Measurements from ENCODE around the gene C2orf92.

The C2orf92 gene

GRCh38 chr2:97656129-97656755 is 13.3 kb upstream of the C2orf92 start:
- H4K20me1 ChIP-seq (ENCODE audit: insufficient read depth, low read length): no peaks in the 10 kb centered on the region
- no peak overlapping the region for H3K4me2 ChIP-seq (ENCODE audit: low read length)
- H3K36me3 ChIP-seq (ENCODE audit: insufficient read depth, low read length): peaks cover 68% of the 10 kb centered on the region
- H3K79me2 ChIP-seq (ENCODE audit: insufficient read depth, low read length): no peaks in the 10 kb centered on the region
- H2AFZ ChIP-seq (ENCODE audit: low read length): no peak overlapping the region
- no peaks in the 10 kb centered on the region for H3K9me2 ChIP-seq (ENCODE audit: low read depth, low read length)
- H3K9me3 ChIP-seq (ENCODE audit: low read length): no peaks in the 10 kb centered on the region
- H3K9ac ChIP-seq (ENCODE audit: low read length): no peak overlapping the region
- no peaks in the 10 kb centered on the region for H3F3A ChIP-seq (ENCODE audit: insufficient read depth, low read length)
- H3K4me3 ChIP-seq (ENCODE audit: low read depth, low read length, poor library complexity, severe bottlenecking): no peak overlapping the region
- no peak for TF ChIP-seq EZH2 (IDR thresholded peaks at IDR 0.05; ENCODE audit: borderline replicate concordance, low read length)
- no peak for TF ChIP-seq CTCF (IDR thresholded peaks at IDR 0.05; ENCODE audit: low read length)
- no peaks in the 10 kb centered on the region for H3K27me3 ChIP-seq (ENCODE audit: insufficient read depth, low read length)
- H3K27ac ChIP-seq (ENCODE audit: low read depth, low read length, poor library complexity, severe bottlenecking): no peak overlapping the region
- H3K4me1 ChIP-seq (ENCODE audit: insufficient read depth, low read length, severe bottlenecking): no peaks in the 10 kb centered on the region

GRCh38 chr2:97656905-97657587 is 12.5 kb upstream of the C2orf92 start:
- H2AFZ ChIP-seq (ENCODE audit: low read length): no peak overlapping the region
- no peaks in the 10 kb centered on the region for H3K27me3 ChIP-seq (ENCODE audit: insufficient read depth, low read length)
- H3K27ac ChIP-seq (ENCODE audit: low read depth, low read length, poor library complexity, severe bottlenecking): no peak overlapping the region
- H3K79me2 ChIP-seq (ENCODE audit: insufficient read depth, low read length): no peaks in the 10 kb centered on the region; the same call in 1 of the 2 replicates
- TF ChIP-seq CTCF (IDR thresholded peaks at IDR 0.05; ENCODE audit: low read length) (no peak), EZH2 (IDR thresholded peaks at IDR 0.05; ENCODE audit: borderline replicate concordance, low read length) (no peak)
- H3K36me3 ChIP-seq (ENCODE audit: insufficient read depth, low read length): peaks cover 68% of the 10 kb centered on the region
- no peaks in the 10 kb centered on the region for H3K9me2 ChIP-seq (ENCODE audit: low read depth, low read length)
- H3K4me2 ChIP-seq (ENCODE audit: low read length): no peak overlapping the region
- no peaks in the 10 kb centered on the region for H3K9me3 ChIP-seq (ENCODE audit: low read length)
- H4K20me1 ChIP-seq (ENCODE audit: insufficient read depth, low read length): no peaks in the 10 kb centered on the region
- H3F3A ChIP-seq (ENCODE audit: insufficient read depth, low read length): no peaks in the 10 kb centered on the region
- H3K4me1 ChIP-seq (ENCODE audit: insufficient read depth, low read length, severe bottlenecking): peaks cover 7% of the 10 kb centered on the region
- no peak overlapping the region for H3K4me3 ChIP-seq (ENCODE audit: low read depth, low read length, poor library complexity, severe bottlenecking)
- no peak overlapping the region for H3K9ac ChIP-seq (ENCODE audit: low read length)

GRCh38 chr2:97657986-97658690 is 11.4 kb upstream of the C2orf92 start:
- no peak overlapping the region for H3K27ac ChIP-seq (ENCODE audit: low read depth, low read length, poor library complexity, severe bottlenecking)
- H2AFZ ChIP-seq (ENCODE audit: low read length): no peak overlapping the region
- no peak overlapping the region for H3K4me2 ChIP-seq (ENCODE audit: low read length)
- H3K9me3 ChIP-seq (ENCODE audit: low read length): no peaks in the 10 kb centered on the region
- no peaks in the 10 kb centered on the region for H4K20me1 ChIP-seq (ENCODE audit: insufficient read depth, low read length)
- no peaks in the 10 kb centered on the region for H3K27me3 ChIP-seq (ENCODE audit: insufficient read depth, low read length)
- no peaks in the 10 kb centered on the region for H3K9me2 ChIP-seq (ENCODE audit: low read depth, low read length)
- peaks cover 66% of the 10 kb centered on the region for H3K36me3 ChIP-seq (ENCODE audit: insufficient read depth, low read length)
- H3K9ac ChIP-seq (ENCODE audit: low read length): no peak overlapping the region
- TF ChIP-seq CTCF (IDR thresholded peaks at IDR 0.05; ENCODE audit: low read length) (no peak), EZH2 (IDR thresholded peaks at IDR 0.05; ENCODE audit: borderline replicate concordance, low read length) (no peak)
- H3K4me3 ChIP-seq (ENCODE audit: low read depth, low read length, poor library complexity, severe bottlenecking): no peak overlapping the region
- peaks cover 18% of the 10 kb centered on the region for H3K4me1 ChIP-seq (ENCODE audit: insufficient read depth, low read length, severe bottlenecking)
- no peaks in the 10 kb centered on the region for H3F3A ChIP-seq (ENCODE audit: insufficient read depth, low read length)
- peaks cover 3% of the 10 kb centered on the region for H3K79me2 ChIP-seq (ENCODE audit: insufficient read depth, low read length)
